Fibroblast of peridontal ligament (primary cell): ENCODE results near the gene EPB41.
"Not testable (repeated sequence)": the region's sequence is repeated elsewhere in the genome, so short reads cannot be mapped to it uniquely, and the experiment has no call there.

Source experiments
- DNase-seq: peaks from one replicate; pipeline ENCODE4 v3.0.0-alpha.2; 2010; ENCODE audit errors: extremely low read depth

Gene EPB41

GRCh38 chr1:29131056-29131455, 216.7 kb downstream of the EPB41 start:
- not testable (repeated sequence) for DNase-seq

- DNase-seq = no peak
Observed at GRCh38 chr1:29133861-29134694, 219.7 kb downstream of the EPB41 start.

- no peak for DNase-seq
Observed at GRCh38 chr1:29134695-29135028, 220.3 kb downstream of the EPB41 start.

DNA sequence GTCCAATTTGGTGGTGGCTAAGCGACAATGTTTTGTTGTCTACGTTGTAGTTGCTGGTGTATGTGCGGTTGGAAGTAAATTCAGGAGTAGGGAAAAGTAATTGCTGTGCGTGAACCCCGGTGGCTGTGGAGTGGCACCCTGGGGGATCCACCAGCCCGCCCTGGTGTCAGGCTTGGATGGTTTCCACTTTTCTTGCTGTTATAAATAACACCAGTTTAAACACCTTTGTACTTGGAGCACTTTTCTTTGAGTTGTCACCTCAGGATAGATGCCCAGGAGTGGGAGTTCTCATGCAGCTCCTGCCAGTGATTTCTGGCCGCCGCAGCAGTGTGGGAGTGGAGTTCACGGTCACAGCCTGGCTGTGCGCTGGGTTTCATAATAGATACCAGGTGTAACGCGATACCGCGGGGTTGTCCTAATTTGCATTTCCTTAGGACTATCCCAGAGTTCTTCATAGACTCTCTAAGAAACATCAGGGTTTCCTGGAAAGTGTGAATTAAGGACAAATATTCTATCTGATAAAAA, 222.1 kb downstream of the EPB41 start:
- DNase-seq = peak; percentile 62

- DNase-seq = no peak
Observed at GRCh38 chr1:29142714-29143113, 228.3 kb downstream of the EPB41 start.

GRCh38 chr1:29144178-29144577, 229.8 kb downstream of the EPB41 start:
- no peak for DNase-seq

- peak; percentile 93 for DNase-seq
Observed at GRCh38 chr1:29145739-29146437, 231.5 kb downstream of the EPB41 start.

DNA sequence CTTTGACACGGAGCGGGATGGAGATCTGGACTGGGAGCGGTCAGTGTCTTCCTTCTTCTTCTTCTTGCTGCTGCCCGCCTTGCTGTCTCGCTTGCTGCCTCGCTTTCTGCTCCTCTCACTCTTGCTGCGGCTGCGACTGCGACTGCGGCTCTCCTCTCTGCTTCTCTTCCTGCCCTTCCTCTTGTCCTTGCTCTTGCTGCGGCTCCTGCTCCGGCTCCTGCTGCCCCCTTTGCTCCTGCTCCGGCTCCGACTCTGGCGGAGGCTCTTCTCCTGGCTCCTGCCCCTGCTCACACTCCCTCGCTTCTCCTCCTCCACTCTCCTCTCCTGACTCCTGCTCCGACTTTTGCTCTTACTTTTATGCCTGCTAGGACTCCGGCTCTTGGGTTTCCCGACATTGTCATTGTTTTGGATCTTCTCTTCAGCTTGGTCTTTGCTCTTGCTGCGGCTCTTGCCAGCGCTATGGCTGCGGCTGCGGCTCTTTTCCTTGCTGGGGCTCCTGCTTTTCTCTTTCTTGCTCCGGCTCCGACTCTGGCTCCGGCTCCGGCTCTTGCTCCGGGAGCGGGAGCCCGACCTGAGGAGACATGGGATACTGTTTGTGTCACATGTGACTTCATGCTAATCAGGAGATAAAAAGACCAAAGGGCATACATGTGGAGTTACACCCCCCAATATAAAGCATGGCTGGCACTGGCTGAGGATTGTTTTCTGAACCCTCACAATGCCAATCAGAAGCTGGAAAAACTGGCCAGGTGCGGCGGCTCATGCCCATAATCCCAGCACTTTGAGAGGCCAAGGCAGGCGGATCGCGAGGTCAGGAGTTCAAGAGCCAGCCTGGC, 234.5 kb downstream of the EPB41 start:
- DNase-seq = no peak

DNA sequence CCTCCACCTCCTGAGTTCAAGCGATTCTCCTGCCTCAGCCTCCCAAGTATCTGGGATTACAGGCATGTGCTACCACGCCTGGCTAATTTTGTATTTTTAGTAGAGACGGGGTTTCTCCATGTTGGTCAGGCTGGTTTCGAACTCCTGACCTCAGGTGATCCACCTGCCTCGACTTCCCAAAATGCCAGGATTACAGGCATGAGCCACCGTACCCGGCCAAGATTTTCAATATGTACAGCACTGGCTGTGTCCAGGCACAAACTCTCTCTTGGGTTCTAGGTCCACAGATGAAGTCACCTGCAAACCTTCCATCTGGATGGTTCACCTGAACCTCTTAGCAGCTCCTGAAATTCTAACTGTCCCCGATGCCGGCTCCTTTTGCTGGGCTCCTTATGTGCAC, 236.0 kb downstream of the EPB41 start:
- not testable (repeated sequence) for DNase-seq

GRCh38 chr1:29152046-29152805, 237.9 kb downstream of the EPB41 start:
- no peak for DNase-seq

DNA sequence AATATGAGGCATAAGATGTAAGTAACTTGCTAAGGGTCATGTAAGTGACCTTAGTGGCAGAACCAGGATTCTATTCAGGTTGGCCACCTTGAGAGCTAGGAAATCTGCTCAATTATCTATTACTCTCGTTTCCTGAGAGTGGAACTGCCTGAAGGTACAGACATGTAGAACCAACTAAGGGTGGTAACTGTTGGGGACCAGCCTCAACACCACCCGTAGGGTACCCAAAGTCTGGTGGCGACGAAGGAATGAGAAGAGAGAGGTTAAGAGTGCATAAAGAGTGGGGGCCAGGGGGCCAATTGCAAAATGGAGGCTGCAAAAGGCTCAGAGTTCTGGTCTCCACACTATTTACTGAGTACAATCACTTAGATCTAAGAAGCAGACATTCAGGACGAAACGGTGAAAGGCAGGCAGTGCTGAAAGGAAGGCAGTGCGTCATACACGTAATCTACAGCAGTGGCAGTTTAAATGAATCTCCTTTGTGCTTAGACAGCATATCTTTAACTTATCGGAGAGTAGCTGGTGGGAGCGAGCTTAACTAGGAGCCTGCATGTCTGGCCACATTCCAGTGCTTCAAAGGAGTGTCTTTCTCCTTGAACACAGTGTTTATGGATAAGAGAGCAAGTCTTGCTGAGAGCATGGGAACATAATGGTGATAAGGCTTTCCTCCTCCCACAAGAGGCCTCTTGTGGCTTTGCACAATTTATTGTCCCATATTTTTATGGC, 242.3 kb downstream of the EPB41 start:
- DNase-seq = peak; percentile 49

DNA sequence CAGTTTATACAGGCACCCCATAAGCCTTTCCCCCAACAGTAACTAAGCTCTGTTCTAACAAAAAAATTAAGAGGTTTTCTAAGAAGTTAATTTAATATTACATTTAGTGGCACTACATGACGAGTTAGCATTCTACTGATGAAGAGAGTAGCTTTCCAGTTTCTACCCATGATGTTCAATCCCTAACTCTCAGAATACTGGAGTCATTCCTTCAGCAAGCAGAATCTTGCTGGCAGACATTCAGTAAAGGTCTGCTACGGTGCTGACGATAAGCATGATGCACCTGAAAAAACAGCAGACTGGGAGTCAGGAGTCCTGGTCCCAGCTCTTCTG, 242.9 kb downstream of the EPB41 start:
- DNase-seq = no peak

- no peak for DNase-seq
Observed at GRCh38 chr1:29159773-29160172, 245.4 kb downstream of the EPB41 start.

- no peak for DNase-seq
Observed at GRCh38 chr1:29162025-29162424, 247.7 kb downstream of the EPB41 start.

DNA sequence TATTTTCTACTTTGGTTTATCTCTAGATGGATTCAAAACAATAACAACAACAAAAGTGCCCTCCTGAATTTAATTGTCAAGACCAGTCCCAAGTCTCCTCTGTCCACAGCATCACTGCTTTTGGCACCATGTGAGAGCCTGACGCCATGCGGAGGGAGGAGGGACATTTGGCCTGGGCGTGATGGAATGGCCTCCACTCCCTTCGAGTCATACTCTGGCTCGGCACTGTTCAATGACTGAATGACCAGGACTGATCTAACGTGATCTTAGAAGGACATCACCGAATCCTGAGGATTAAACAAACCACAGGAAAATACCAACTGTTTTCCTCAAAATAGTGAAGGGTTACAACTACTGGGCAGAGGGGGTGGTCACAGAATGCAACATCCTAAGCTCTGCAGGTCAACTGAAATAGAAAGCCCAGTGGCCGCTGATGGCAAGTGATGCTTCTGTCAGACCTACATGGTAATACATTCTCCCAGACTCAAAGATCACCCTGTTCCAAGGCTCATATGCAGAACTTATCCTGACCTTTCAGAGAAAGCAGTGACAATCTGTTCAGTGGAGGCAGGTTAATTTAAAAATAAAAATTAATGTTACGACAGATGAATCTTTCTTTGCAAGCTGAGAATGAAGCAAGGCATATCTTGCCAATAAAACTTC, 248.2 kb downstream of the EPB41 start:
- DNase-seq = no peak

DNA sequence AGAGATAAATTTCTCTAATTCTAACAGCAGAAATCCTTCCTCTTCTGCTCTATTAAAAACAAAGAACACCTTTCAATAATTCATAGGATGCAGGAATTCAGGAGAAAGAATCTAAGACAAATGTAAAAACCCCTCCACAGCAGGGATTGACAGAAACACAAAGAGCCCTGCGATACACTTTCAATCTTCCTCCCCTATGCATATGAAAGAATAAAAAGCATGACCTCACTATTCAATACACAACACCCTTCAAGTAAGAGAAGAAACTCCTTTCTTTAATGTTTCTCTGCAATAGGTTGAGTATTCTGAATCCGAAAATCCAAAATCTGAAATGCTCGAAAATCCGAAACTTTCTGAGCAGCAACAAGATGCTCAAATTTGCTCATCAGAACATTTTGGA, 250.2 kb downstream of the EPB41 start:
- no peak for DNase-seq

DNA sequence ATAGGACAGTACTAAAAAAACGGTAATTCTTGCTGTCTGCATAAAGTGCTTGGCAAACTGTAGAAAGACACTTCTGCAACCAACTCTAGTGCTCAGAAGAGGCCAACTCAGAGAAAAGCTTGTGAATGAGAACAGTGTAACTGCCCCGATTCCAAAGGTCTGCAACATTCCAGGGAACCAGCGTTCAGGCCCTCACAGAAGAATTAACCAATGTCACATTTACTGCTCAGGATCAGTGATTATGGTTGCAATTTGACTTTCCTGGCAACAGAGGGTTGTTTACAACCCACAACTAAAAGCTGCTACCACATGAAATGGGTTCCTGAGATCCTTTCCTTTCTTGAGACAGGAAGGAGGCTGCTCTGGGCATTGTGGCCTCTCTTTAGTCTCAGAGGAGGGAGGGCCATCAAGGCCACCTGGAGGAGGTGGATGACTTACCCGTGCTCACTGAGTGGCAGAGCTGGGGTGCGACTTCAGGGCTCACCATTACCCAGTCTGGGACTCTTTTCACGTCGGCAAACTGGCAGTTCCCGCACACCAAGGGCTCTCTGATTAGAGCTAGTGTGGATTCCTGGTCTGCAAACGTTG, 252.0 kb downstream of the EPB41 start:
- DNase-seq = peak; percentile 73

DNA sequence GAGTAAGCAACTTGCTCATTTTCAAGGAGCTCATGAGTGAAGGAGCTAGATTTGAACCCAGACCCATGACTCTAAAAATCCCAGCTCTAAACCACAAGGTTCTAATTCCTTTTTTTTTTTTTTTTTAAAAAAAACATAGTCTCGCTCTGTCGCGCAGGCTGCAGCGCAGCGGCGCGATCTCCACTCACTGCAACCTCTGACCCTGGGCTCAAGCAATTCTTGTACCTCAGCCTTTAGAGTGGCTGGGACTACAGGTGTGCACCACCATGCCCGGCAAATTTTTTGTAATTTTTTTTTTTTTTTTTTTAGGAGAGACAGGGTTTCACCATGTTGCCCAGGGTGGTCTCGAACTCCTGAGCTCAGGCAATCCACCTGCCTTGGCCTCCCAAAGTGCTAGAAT, 253.5 kb downstream of the EPB41 start:
- DNase-seq = no peak
